Lower leg skin (tissue), 3 donors: ENCODE results near the gene E4F1.

Experiments used
- POLR2A ChIP-seq, 2 donors: fragments of 450-650 bp; IDR thresholded peaks; one replicate each; pipeline ENCODE4 v1.6.1; 2016 to 2017; ENCODE audit warnings: antibody characterized with exemption in 2 of 2, mild to moderate bottlenecking in 1 of 2, moderate library complexity in 1 of 2
- TF ChIP-seq, protein P1 (sequence below), 3 donors: fragments of 450-650 bp; IDR thresholded peaks; one replicate each; pipeline ENCODE4 v1.5.1; 2016; ENCODE audit warnings: antibody characterized with exemption in 3 of 3, mild to moderate bottlenecking in 3 of 3, moderate library complexity in 2 of 3

GRCh38 chr16:2252806-2253148 lies 29.4 kb downstream of the E4F1 start:
- TF ChIP-seq, protein P1, sequence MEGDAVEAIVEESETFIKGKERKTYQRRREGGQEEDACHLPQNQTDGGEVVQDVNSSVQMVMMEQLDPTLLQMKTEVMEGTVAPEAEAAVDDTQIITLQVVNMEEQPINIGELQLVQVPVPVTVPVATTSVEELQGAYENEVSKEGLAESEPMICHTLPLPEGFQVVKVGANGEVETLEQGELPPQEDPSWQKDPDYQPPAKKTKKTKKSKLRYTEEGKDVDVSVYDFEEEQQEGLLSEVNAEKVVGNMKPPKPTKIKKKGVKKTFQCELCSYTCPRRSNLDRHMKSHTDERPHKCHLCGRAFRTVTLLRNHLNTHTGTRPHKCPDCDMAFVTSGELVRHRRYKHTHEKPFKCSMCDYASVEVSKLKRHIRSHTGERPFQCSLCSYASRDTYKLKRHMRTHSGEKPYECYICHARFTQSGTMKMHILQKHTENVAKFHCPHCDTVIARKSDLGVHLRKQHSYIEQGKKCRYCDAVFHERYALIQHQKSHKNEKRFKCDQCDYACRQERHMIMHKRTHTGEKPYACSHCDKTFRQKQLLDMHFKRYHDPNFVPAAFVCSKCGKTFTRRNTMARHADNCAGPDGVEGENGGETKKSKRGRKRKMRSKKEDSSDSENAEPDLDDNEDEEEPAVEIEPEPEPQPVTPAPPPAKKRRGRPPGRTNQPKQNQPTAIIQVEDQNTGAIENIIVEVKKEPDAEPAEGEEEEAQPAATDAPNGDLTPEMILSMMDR (IDR thresholded peaks at IDR 0.05): no peak
- no peak for TF ChIP-seq POLR2A (IDR thresholded peaks at IDR 0.05)
